IPS-15b (cell line): ENCODE measurements around the gene UBE4A.

Experiments used
- H3K27me3 ChIP-seq: one replicate; pipeline ENCODE4 v1.6.1; 2013; ENCODE audit warnings: low read length; ENCODE audit not compliant: control insufficient read depth, insufficient read depth
- H3K36me3 ChIP-seq: one replicate; pipeline ENCODE4 v1.6.1; 2013; ENCODE audit warnings: low read length; ENCODE audit not compliant: control insufficient read depth, insufficient read depth
- H3K4me1 ChIP-seq: one replicate; pipeline ENCODE4 v1.6.1; 2013; ENCODE audit warnings: mild to moderate bottlenecking, low read length; ENCODE audit not compliant: control insufficient read depth, insufficient read depth
- H3K4me3 ChIP-seq: one replicate; pipeline ENCODE4 v1.5.1; 2013; ENCODE audit warnings: low read depth, low read length
- H3K9ac ChIP-seq: one replicate; pipeline ENCODE4 v1.6.1; 2013; ENCODE audit warnings: low read depth, mild to moderate bottlenecking, low read length
- H3K9me3 ChIP-seq: one replicate; pipeline ENCODE4 v1.6.1; 2013; ENCODE audit warnings: mild to moderate bottlenecking, low read length; ENCODE audit not compliant: control insufficient read depth, insufficient read depth

The UBE4A gene

GRCh38 chr11:118320515-118320914 is 38.9 kb upstream of the UBE4A start:
- Histone ChIP-seq H3K27me3 (peaks cover 11% of the 10 kb centered on the region), H3K9ac (no peak overlapping the region), H3K9me3 (no peaks in the 10 kb centered on the region), H3K4me3 (no peak overlapping the region), H3K36me3 (no peaks in the 10 kb centered on the region), H3K4me1 (peaks cover 8% of the 10 kb centered on the region)

GRCh38 chr11:118321386-118322082 is 37.9 kb upstream of the UBE4A start:
- H3K9ac ChIP-seq: no peak overlapping the region
- no peak overlapping the region for H3K4me3 ChIP-seq
- no peaks in the 10 kb centered on the region for H3K36me3 ChIP-seq
- peaks cover 11% of the 10 kb centered on the region for H3K27me3 ChIP-seq
- H3K9me3 ChIP-seq: no peaks in the 10 kb centered on the region
- H3K4me1 ChIP-seq: peaks cover 5% of the 10 kb centered on the region

GRCh38 chr11:118322721-118323120 is 36.7 kb upstream of the UBE4A start:
- Histone ChIP-seq H3K36me3 (no peaks in the 10 kb centered on the region), H3K4me3 (no peak overlapping the region), H3K4me1 (no peaks in the 10 kb centered on the region), H3K27me3 (peaks cover 9% of the 10 kb centered on the region), H3K9me3 (no peaks in the 10 kb centered on the region), H3K9ac (no peak overlapping the region)

- Histone ChIP-seq H3K27me3 (peaks cover under 1% of the 10 kb centered on the region), H3K9me3 (no peaks in the 10 kb centered on the region), H3K4me1 (no peaks in the 10 kb centered on the region), H3K36me3 (no peaks in the 10 kb centered on the region), H3K9ac (no peak overlapping the region), H3K4me3 (no peak overlapping the region)
Measured at GRCh38 chr11:118325283-118325682, 34.1 kb upstream of the UBE4A start.

- H3K4me3 ChIP-seq: no peak overlapping the region
- H3K9ac ChIP-seq: no peak overlapping the region
- no peaks in the 10 kb centered on the region for H3K4me1 ChIP-seq
- H3K9me3 ChIP-seq: no peaks in the 10 kb centered on the region
- H3K27me3 ChIP-seq: no peaks in the 10 kb centered on the region
- no peaks in the 10 kb centered on the region for H3K36me3 ChIP-seq
Measured at GRCh38 chr11:118328745-118329144, 30.7 kb upstream of the UBE4A start.

- Histone ChIP-seq H3K4me1 (no peaks in the 10 kb centered on the region), H3K27me3 (no peaks in the 10 kb centered on the region), H3K36me3 (no peaks in the 10 kb centered on the region), H3K9me3 (no peaks in the 10 kb centered on the region), H3K4me3 (no peak overlapping the region), H3K9ac (no peak overlapping the region)
Measured at GRCh38 chr11:118334745-118335144, 24.7 kb upstream of the UBE4A start.

- peaks cover 5% of the 10 kb centered on the region for H3K4me1 ChIP-seq
- no peak overlapping the region for H3K4me3 ChIP-seq
Measured at GRCh38 chr11:118338637-118339061, 20.8 kb upstream of the UBE4A start.

GRCh38 chr11:118339281-118339961 is 20.0 kb upstream of the UBE4A start:
- no peaks in the 10 kb centered on the region for H3K36me3 ChIP-seq
- H3K9me3 ChIP-seq: no peaks in the 10 kb centered on the region
- no peak overlapping the region for H3K9ac ChIP-seq
- no peak overlapping the region for H3K4me3 ChIP-seq
- peaks cover 4% of the 10 kb centered on the region for H3K27me3 ChIP-seq
- H3K4me1 ChIP-seq: peaks cover 5% of the 10 kb centered on the region

More at GRCh38 chr11:118338637-118339061, 20.8 kb upstream of the UBE4A start:
- Histone ChIP-seq H3K9me3 (no peaks in the 10 kb centered on the region), H3K9ac (no peak overlapping the region), H3K36me3 (no peaks in the 10 kb centered on the region), H3K27me3 (peaks cover 4% of the 10 kb centered on the region)

GRCh38 chr11:118340449-118340848 is 19.0 kb upstream of the UBE4A start:
- H3K4me1 ChIP-seq: peaks cover 5% of the 10 kb centered on the region
- no peak overlapping the region for H3K4me3 ChIP-seq
- no peaks in the 10 kb centered on the region for H3K36me3 ChIP-seq
- H3K9ac ChIP-seq: no peak overlapping the region
- no peaks in the 10 kb centered on the region for H3K9me3 ChIP-seq
- peaks cover 4% of the 10 kb centered on the region for H3K27me3 ChIP-seq

GRCh38 chr11:118341261-118341660 is 18.1 kb upstream of the UBE4A start:
- Histone ChIP-seq H3K4me3 (no peak overlapping the region), H3K36me3 (no peaks in the 10 kb centered on the region), H3K9ac (no peak overlapping the region), H3K9me3 (no peaks in the 10 kb centered on the region), H3K4me1 (peaks cover 5% of the 10 kb centered on the region), H3K27me3 (peaks cover 4% of the 10 kb centered on the region)

- H3K27me3 ChIP-seq: peaks cover 4% of the 10 kb centered on the region
- H3K4me3 ChIP-seq: no peak overlapping the region
- no peak overlapping the region for H3K9ac ChIP-seq
- no peaks in the 10 kb centered on the region for H3K9me3 ChIP-seq
- H3K36me3 ChIP-seq: no peaks in the 10 kb centered on the region
- H3K4me1 ChIP-seq: peaks cover 5% of the 10 kb centered on the region
Measured at GRCh38 chr11:118341815-118342489, 17.4 kb upstream of the UBE4A start.
